ENCODE measurements around the gene EPHA8. TPM values are rescaled to one million over a fixed set of nuclear protein-coding genes. Genes with fewer than 3 reads are reported as not detected.

EPHA8 gene
- 0.02 TPM in 1 of 5 replicates, not detected in the others for total RNA-seq (2022; extraction: Qiagen RNA extraction; ENCODE audit: low read depth)

GRCh38 chr1:22562584-22563583, at the start of gene EPHA8:
Gene EPHA8, plus strand, starts transcription at chr1:22563489. Its CDS starts 147 bp downstream, at chr1:22563636.

DNA sequence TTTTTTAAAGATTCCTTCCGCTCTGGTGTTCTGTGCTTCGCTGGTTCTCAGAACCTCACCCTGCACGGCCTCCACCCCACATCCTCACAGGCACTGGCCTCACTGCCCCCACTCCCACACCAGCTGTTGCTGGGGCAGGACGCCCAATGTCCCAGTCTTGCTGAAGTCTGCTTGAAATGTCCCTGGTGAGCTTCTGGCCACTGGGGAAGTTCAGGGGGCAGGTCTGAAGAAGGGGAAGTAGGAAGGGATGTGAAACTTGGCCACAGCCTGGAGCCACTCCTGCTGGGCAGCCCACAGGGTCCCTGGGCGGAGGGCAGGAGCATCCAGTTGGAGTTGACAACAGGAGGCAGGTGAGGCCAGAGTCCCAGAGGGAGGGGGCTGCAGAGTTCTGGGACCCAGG, 73.1 kb downstream of the EPHA8 start, which contains the start of gene C1QA:
Gene C1QA (plus strand): TSS at position 276 of the 400 bp plus-strand sequence. CDS start 989 bp downstream, outside the sequence.

GRCh38 chr1:22643381-22643780, 80.1 kb downstream of the EPHA8 start, which contains the start of gene C1QC:
Gene C1QC, plus strand, starts transcription at chr1:22643633. Its CDS starts 391 bp downstream, at chr1:22644024.

DNA sequence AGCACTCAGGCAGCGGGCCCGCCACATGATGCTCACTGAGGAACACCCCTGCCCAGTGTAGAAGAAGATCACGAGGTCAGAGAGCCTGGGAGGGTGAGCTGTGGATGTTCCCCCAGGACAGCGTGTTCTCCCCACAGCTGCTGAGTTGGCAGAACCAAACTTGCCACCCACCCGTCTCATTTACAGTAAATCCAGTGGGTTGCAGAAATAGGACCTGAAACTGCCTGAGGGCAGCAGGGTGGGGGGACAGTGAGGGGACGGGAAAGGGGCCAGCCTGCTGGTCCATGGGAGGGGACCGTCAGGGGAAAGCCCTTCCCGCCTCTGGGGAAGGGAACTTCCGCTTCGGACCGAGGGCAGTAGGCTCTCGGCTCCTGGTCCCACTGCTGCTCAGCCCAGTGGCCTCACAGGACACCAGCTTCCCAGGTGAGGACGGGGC, 89.6 kb downstream of the EPHA8 start, which contains the start of gene C1QB:
Gene C1QB (plus strand): TSS at position 356 of the 436 bp plus-strand sequence. CDS start 6,227 bp downstream, outside the sequence.

Other genes with a start within 250 kb of the EPHA8 start
- gene ZBTB40, start 111.6 kb upstream of the EPHA8 start, total RNA-seq (2022; extraction: Qiagen RNA extraction; ENCODE audit: low read depth) = 4.9 to 6.6 TPM (median 6.4 TPM) in 5 replicates
- not detected in 5 replicates for gene C1QA, start 73.1 kb downstream of the EPHA8 start, total RNA-seq (2022; extraction: Qiagen RNA extraction; ENCODE audit: low read depth)
- gene C1QC, start 80.1 kb downstream of the EPHA8 start, total RNA-seq (2022; extraction: Qiagen RNA extraction; ENCODE audit: low read depth) = not detected in 5 replicates
- not detected in 5 replicates for gene C1QB, start 89.7 kb downstream of the EPHA8 start, total RNA-seq (2022; extraction: Qiagen RNA extraction; ENCODE audit: low read depth)
- gene EPHB2, start 147.3 kb downstream of the EPHA8 start, total RNA-seq (2022; extraction: Qiagen RNA extraction; ENCODE audit: low read depth) = 47.0 to 65.1 TPM (median 55.2 TPM) in 5 replicates

Data from A549 treated with DMSO at 1 μM for 4 hours (cell line).